DMS153 (cell line): ENCODE measurements around the gene WWC1.

Source experiments
- DNase-seq: peaks from one replicate; lab custom pipeline; 2025; lab: John Stamatoyannopoulos, UW

Gene WWC1

GRCh38 chr5:168494057-168494555 is 202.7 kb downstream of the WWC1 start:
- DNase-seq = no peak

GRCh38 chr5:168502563-168503237 is 211.3 kb downstream of the WWC1 start:
- no peak for DNase-seq

- no peak for DNase-seq
These were observed 222.5 kb downstream of the WWC1 start for GRCh38 chr5:168513861-168514428.
